Measurements from ENCODE around the gene NCKAP5L.

NCKAP5L gene

GRCh38 chr12:49801141-49802063, 26.8 kb downstream of the NCKAP5L start:
- no peak for DNase-seq (ENCODE audit: low read depth in 1 of 2, low spot score in 1 of 2)

DNA sequence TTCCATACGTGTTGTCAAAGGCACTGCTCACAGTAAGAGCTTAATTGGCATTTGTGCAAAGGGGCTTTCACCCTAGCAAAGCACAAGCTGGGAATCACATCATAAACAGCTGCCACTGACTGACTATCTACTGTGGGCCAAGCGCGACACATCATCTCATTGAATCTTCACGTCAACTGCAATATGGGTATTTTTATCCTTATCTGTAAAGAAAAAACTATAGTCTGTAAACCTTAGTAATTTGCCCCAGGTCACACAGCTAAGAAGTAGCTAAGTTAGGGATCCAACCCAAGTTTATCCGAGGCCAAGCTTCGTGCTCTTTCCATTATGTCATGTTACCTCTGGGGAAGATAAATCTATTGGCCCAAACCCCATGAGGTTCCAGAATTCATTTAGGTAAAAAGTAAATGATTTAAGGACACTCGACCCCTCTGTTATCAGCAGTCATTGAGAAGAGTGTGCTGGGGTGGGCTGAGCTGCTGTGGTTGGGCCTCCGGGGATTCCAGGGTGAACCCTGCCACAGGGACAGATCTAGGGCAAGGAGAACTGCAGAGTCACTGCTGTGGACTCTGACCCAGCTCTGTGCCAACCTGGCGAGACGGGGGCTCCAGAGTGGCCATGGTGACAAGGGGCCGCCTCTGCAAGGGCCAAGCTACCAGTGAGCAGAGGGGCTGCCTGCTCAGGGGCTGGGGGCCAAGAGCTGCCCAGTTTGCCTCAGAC, 27.6 kb downstream of the NCKAP5L start:
- DNase-seq (ENCODE audit: low read depth in 1 of 2, low spot score in 1 of 2), result no peak

- no peak for DNase-seq (ENCODE audit: low read depth in 1 of 2, low spot score in 1 of 2)
Measured at GRCh38 chr12:49798934-49799333, 29.3 kb downstream of the NCKAP5L start.

DNA sequence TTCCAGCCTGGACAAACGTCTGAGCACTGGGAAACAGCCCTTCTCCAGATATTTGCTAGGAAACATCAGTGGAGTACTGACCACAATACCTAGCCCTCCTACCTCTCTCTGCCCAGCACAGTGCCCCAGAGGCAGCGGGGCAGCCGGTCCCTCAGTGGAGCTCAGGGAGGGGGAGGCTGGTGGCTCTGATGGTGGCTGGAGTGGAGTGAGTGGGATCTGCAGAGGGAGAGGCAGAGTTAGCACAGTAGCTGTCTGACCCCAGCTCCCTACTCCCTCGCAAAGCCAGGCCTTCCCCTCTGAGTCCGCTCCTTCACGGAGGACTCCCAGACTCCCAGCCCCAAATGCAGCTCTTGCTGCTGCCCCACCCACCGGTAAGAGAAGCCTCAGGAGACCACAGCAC, 30.0 kb downstream of the NCKAP5L start:
- no peak for DNase-seq (ENCODE audit: low read depth in 1 of 2, low spot score in 1 of 2)

- DNase-seq (ENCODE audit: low read depth in 1 of 2, low spot score in 1 of 2), result no peak
Measured at GRCh38 chr12:49797449-49797776, 30.8 kb downstream of the NCKAP5L start.

- no peak for DNase-seq (ENCODE audit: low read depth in 1 of 2, low spot score in 1 of 2)
Measured at GRCh38 chr12:49796606-49797448, 31.4 kb downstream of the NCKAP5L start.

DNA sequence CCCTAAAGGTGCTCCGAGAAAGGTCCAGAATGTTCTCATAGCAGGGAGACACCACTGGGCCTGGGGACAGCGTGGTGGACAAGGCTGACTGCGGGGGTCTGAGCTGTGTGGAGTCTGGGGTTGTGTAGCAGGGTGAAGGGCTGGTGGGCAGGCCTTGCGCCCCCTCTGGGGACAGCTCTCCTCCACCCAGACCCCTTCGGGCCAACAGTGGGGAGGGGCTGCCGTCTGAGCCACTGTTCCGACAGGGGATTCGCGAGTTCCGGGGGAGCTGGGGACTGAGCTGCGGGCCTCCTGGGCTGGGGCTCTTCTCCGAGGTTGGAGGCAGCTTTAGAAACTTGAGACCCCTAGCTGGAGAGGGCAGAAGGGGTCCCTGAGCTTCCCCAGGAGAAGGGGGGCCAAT, 32.1 kb downstream of the NCKAP5L start:
- no peak for DNase-seq (ENCODE audit: low read depth in 1 of 2, low spot score in 1 of 2)

DNA sequence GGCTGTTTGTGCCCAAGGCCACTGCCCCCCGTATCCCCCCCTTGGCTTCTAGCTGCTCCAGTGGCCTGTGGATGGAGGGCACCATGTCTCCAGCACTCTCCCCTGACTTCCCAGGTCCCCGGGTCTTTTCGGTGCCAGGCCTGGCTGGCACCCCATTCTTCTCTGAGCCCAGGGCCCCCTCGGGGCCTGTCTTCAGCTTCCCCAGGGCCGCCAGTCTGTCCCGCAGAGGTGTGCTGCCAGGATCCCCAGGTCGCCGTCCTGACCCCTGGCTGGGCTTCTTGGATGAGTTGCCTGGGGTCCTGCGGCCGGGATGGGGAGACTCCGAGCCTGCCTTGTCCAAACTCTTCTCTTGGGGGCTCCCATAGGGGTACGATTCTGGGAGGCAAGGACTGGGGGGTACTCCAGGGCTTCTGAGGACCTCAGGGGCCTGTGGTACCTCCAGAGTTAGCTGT, 32.5 kb downstream of the NCKAP5L start:
- DNase-seq (ENCODE audit: low read depth in 1 of 2, low spot score in 1 of 2), result no peak

DNA sequence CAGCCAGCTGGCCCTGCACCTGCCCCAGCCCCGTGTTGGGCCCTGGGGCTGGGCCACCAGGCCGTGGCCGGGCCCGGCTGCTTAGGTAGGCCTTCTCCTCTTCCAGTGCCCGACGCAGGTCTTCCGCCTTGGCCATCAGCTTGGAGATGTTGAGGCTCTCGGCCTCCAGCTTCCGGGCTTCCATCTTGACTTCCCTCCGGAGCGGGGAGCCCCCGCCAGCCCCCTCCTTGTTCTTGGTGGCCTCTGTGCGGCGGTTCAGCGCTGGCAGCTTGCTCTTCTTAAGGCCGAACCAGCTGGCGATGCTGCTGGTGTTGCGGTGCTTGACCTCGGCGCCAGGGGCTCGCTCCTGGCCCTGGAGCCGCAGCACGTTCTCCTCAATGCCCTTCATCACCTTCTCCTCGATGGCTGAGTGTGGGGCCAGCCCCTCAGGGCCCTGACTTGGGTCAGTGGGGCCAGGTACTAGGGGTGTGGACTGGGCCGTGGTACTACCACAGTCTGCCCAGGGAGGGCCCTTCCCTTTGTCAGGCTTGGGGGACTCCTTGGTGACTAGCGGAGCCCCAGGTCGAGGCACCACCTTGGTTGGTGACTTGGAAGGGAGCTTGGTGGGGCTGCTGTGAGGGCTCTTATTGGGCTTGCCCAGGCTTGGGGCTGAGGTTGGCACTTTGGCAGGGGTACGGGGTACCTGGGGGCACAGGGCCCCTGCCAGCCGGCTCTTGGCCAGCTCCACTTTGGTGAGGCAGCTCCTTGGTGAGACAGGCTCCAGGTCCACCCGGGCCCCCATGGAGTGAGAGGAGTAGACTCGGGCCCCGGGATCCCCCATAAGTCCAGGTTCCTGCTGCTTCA, 33.2 kb downstream of the NCKAP5L start:
- no peak for DNase-seq (ENCODE audit: low read depth in 1 of 2, low spot score in 1 of 2)

GRCh38 chr12:49794021-49794420, 34.2 kb downstream of the NCKAP5L start:
- DNase-seq (ENCODE audit: low read depth in 1 of 2, low spot score in 1 of 2), result no peak

DNA sequence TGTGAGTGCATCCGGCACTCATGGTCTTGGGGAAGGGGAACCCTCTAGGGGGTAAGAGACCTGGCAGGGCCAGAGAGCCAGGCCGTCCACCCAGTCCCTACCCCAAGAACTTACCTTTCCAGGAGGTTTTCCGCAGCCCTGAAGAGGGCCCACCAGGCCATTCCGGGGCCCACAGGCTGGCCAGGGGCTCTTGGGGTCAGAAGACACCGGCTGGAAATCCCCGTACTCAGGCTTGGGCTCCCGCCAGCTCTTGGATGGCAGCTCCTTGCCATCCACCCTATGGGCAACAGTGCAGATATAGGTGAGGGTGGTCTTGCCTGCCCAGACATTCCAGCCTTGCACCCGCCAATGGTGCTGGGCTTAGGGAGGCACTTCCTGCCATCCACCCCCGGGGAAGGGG, 34.6 kb downstream of the NCKAP5L start:
- no peak for DNase-seq (ENCODE audit: low read depth in 1 of 2, low spot score in 1 of 2)

DNA sequence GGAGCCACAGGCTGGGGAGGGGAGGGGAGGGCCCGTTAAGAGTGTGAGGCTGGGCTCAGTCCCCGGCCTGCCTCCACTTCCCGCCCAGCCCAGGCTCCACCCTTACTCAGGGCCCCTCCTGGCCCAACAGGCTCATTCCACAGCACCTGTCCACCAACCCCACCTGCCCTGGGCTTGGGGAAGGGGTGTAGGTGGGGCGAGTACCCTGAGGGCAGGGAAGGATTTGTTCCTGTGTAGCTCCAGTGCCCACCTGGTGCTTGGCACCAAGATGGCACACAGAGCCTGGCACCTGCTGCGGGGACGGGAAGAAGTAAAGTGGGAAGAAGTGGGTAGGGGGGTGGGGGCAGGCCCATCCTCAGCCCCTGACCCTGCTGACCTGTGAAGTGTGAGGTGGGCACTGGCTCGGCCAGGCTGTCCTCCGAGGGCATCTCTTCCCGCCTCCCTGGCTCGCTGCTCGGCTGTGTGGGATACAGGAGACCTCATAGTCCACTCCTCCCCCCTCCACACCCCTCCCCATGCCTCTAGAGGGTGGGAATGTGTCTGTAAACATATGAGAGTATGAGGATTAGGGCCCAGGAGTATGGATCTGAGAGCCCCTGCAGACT, 35.1 kb downstream of the NCKAP5L start:
- no peak for DNase-seq (ENCODE audit: low read depth in 1 of 2, low spot score in 1 of 2)

GRCh38 chr12:49792181-49792970, 35.8 kb downstream of the NCKAP5L start:
- no peak for DNase-seq (ENCODE audit: low read depth in 1 of 2, low spot score in 1 of 2)

- DNase-seq (ENCODE audit: low read depth in 1 of 2, low spot score in 1 of 2), result no peak
Measured at GRCh38 chr12:49791700-49792099, 36.5 kb downstream of the NCKAP5L start.

DNA sequence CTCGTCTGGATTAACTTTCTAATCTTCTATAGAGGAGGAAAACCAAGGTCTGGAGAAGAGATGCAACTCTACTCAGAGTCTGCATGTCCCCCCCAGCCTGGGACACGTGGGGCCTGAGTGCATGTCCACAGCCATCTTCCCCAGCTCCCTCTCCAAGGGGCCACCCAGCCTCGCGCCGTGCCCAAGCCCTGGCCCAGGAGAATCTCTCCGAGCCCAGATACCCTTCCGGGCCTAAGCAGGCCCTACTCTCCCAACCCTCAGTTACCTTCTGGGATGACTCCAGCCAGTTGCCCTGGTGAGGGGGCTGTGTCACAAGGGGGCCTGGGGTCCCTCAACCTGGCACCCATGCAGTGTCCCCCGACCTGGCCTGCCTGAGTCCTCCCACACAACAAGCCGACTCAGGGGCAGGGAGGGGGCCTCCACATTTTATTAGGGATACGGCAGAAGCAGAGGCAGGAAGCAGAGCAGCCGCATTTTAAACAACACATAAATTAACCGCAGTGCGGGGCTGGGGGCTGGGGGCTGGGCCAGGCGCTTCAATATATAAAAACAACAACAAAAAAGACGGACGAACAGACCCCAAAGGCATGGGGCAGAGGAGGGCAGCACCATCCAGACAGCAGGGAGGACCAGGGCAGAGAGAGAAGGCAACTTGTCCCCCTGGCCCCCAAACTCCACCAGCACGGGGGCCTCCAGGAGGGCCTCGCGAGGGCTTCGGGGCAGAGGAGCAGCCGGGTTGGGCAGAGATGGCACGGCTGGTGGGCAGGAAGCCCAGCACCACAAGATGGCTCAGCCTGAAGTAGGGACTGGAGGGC, 37.3 kb downstream of the NCKAP5L start:
- DNase-seq (ENCODE audit: low read depth in 1 of 2, low spot score in 1 of 2), result no peak

DNA sequence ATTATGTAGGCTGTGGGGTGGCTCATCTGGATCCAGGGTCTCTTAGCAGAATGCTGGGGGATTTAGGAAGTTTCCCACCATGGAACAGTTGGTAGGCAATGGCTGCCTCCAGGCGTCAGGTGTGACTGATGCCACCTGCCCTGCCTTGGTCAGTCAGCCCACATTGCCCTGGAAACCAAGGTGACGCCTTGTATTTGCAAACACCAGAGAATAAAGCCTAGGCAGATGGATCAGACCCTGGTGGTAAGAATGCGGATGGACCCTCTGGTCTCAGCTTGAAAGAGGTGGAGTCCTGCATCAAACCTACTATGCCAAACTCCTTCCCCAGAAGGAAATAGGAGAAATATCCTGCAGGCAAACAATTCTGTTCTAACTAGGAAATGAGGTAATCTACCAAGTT, 38.2 kb downstream of the NCKAP5L start:
- DNase-seq (ENCODE audit: low read depth in 1 of 2, low spot score in 1 of 2), result no peak

DNA sequence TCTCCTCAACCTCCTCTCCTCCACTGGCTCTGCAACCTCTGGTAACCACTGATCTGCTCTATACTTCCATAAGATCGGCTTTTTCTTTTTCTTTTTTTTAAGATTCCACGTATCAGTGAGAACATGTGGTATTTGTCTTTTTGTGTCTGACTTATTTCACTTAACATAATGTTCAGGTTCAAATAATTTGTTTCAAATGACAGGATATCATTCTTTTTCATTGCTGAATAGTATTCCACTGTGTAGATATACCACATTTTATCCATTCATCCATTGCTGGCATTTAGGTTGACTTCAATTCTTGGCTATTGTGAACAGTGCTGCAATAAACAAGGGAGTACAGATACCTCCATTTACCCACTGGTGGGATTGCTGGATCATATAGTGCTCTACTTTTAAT, 40.5 kb downstream of the NCKAP5L start:
- DNase-seq (ENCODE audit: low read depth in 1 of 2, low spot score in 1 of 2), result no peak

DNA sequence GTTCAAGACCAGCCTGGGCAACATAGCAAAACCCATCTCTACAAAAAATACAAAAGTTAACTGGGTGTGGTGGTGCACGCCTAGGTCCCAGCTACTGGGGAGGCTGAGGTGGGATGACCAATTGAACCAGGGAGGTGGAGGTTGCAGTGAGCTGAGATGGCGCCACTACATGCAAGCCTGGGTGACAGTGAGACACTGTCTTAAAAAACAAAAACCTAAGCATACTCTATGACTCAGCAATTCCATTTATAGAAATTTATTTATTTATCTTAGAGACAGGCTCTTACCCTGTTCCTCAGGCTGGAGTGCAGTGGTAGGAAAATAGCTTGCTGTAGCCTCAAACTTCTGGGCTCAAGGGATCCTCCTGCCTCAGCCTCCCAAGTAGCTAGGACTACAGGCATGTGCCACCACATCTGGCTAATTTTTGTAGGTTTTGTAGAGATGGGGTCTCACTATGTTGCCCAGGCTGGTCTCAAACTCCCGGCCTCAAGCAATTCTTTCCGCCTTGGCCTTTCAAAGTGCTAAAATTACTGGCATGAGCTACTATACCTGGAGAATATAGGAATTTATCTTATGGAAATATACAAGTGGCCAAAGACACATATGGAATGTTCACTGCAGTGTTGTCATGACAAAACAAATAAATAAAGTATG, 43.3 kb downstream of the NCKAP5L start:
- no peak for DNase-seq (ENCODE audit: low read depth in 1 of 2, low spot score in 1 of 2)

Data from activated CD4-positive, alpha-beta T cell treated with anti-CD3 and anti-CD28 coated beads, Interleukin-2, amount 50 U/mL, for 24 hours (primary cell).